Lower leg skin (tissue), 4 donors: ENCODE measurements around the gene CDH22. TPM values are rescaled to one million over a fixed set of nuclear protein-coding genes. Genes with fewer than 3 reads are reported as not detected.

Source experiments
- DNase-seq, 2 donors: peaks; one replicate each; pipeline ENCODE4 v3.0.0-alpha.2; 2019; ENCODE audit warnings: low spot score in 2 of 2
- H3K4me3 ChIP-seq: fragments of 200-600 bp; sonication (generic); 2 replicates; pipeline ENCODE4 v1.5.1; 2017; ENCODE audit warnings: mild to moderate bottlenecking, low read depth; ENCODE audit not compliant: poor library complexity, severe bottlenecking
- CTCF ChIP-seq, 3 donors: fragments of 450-650 bp; IDR thresholded peaks; one replicate each; pipeline ENCODE4 v1.5.1; 2016; ENCODE audit warnings: antibody characterized with exemption in 3 of 3, mild to moderate bottlenecking in 3 of 3, moderate library complexity in 2 of 3
- POLR2A ChIP-seq, 2 donors: fragments of 450-650 bp; IDR thresholded peaks; one replicate each; pipeline ENCODE4 v1.6.1; 2016 to 2017; ENCODE audit warnings: antibody characterized with exemption in 2 of 2, mild to moderate bottlenecking in 1 of 2, moderate library complexity in 1 of 2
- WGBS, 2 donors: methylation state at CpG; one replicate each; pipeline ENCODE4 v1.1.5; 2018; 5-methylcytosine and 5-hydroxymethylcytosine counted together
- intact Hi-C: fragments of 100-400 bp; cut with DNase I; formaldehyde crosslinking; loops from one replicate; pipeline ENCODE4 v1.15.0; 2023; ENCODE audit warnings: low total_unique reads
- total RNA-seq, 4 donors: library from RNA; depleted of rRNA; stranded (reverse); fragments of >200 nt; gene quantifications; one replicate each; pipeline ENCODE4 v1.1.0, GENCODE V29; 2016

Gene CDH22
- total RNA-seq, 4 donors from 2014 or later: 1.6 to 3.0 (median 2.0) TPM

DNA sequence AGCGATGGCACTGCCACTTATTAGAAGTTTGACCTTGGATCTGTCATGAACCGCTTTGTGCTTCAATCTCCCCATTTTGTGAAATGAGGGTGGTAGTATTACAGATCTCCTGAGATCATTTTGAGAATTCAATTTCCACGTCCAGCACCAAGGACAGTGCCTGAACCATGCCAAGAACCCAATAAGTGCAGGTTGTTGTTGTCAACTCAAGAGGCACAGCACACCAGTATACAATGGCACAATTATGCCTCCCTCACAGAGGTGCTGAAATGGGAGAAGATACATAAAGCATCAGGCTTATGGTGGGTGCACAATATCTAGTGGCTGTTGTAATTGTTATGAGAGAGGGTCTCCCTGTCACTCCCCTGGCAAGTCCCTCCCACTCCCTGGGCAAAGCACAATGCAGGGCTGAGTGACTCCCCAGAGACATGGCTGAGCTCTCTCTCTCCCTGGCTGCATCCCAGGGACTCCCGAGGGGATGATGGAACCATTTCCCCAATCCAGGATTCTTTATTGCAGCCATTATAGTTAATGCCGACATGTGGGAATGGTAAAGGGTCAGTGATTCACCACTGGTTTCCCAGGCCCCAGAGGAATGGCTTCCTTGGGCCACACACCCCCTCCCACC, 78.7 kb downstream of the CDH22 start:
- TF ChIP-seq CTCF (IDR thresholded peaks at IDR 0.05) (no peak), POLR2A (IDR thresholded peaks at IDR 0.05) (no peak)
- intact Hi-C loops: no loop called here
- 51 to 56% methylated on average over 5 of the region's 5 CpGs for WGBS, 2 donors
- no peak overlapping the region for H3K4me3 ChIP-seq
- DNase-seq: no peak

- intact Hi-C loops: no loop called here
- TF ChIP-seq CTCF (IDR thresholded peaks at IDR 0.05): no peak
- TF ChIP-seq POLR2A (IDR thresholded peaks at IDR 0.05): no peak
- no peak overlapping the region for H3K4me3 ChIP-seq
- WGBS, 2 donors: 59 to 62% methylated on average over 8 of the region's 8 CpGs
- no peak for DNase-seq
Measured at GRCh38 chr20:46228670-46229069, 79.6 kb downstream of the CDH22 start.

DNA sequence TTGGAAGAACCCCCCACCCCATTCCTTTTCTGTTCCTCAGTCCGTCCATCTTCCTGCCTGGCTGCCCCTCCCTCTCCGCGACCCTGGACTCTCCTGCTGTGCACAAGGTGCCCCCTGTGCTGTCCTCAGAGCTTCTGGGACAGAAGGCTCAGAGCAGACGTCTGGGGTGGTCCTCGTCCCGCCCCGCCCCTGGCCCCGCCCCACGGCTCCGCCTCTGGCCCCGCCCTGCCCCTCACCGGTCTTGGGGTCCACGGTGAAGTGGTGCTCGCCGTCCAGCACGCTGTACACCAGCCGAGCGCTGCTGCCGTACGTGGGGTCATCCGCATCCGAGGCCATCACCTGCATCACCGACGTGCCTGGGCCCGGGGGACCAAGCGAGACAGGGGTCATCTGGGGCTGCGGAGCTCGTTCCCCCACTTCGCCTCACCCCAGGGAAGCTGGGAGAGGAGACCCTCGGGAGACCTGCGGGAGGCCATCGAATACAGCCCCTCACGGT, 81.0 kb downstream of the CDH22 start:
- no peak overlapping the region for H3K4me3 ChIP-seq
- TF ChIP-seq CTCF (IDR thresholded peaks at IDR 0.05) (no peak), POLR2A (IDR thresholded peaks at IDR 0.05) (no peak)
- intact Hi-C loops: no loop called here
- WGBS, 2 donors: 66 to 79% methylated on average over 19 to 24 of the region's 33 CpGs
- no peak for DNase-seq

- DNase-seq: no peak
- WGBS, 2 donors: 62 to 68% methylated on average over 8 of the region's 8 CpGs
- H3K4me3 ChIP-seq: no peak overlapping the region
- intact Hi-C loops: no loop called here
- no peak for TF ChIP-seq POLR2A (IDR thresholded peaks at IDR 0.05)
- TF ChIP-seq CTCF (IDR thresholded peaks at IDR 0.05): no peak
Measured at GRCh38 chr20:46226602-46227001, 81.7 kb downstream of the CDH22 start.

GRCh38 chr20:46222521-46223007, 85.7 kb downstream of the CDH22 start:
- DNase-seq: no peak

More at GRCh38 chr20:46222521-46223007, 85.7 kb downstream of the CDH22 start:
- intact Hi-C loops: no loop called here
- whole genome bisulfite sequencing, 2 donors: 39 to 47% methylated on average over 14 of the region's 14 CpGs
- H3K4me3 ChIP-seq: no peak overlapping the region
- no peak for TF ChIP-seq POLR2A (IDR thresholded peaks at IDR 0.05)
- TF ChIP-seq CTCF (IDR thresholded peaks at IDR 0.05): no peak
